ENCODE data around the gene PPP2R3C.
"Not testable (repeated sequence)": the region's sequence is repeated elsewhere in the genome, so short reads cannot be mapped to it uniquely, and the experiment has no call there.

The PPP2R3C gene

GRCh38 chr14:35113308-35113950 lies 8.4 kb downstream of the PPP2R3C start:
- no peak for DNase-seq (ENCODE audit: extremely low read depth, low read depth)
- TF ChIP-seq, protein P1, sequence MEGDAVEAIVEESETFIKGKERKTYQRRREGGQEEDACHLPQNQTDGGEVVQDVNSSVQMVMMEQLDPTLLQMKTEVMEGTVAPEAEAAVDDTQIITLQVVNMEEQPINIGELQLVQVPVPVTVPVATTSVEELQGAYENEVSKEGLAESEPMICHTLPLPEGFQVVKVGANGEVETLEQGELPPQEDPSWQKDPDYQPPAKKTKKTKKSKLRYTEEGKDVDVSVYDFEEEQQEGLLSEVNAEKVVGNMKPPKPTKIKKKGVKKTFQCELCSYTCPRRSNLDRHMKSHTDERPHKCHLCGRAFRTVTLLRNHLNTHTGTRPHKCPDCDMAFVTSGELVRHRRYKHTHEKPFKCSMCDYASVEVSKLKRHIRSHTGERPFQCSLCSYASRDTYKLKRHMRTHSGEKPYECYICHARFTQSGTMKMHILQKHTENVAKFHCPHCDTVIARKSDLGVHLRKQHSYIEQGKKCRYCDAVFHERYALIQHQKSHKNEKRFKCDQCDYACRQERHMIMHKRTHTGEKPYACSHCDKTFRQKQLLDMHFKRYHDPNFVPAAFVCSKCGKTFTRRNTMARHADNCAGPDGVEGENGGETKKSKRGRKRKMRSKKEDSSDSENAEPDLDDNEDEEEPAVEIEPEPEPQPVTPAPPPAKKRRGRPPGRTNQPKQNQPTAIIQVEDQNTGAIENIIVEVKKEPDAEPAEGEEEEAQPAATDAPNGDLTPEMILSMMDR (IDR thresholded peaks at IDR 0.05; ENCODE audit: low read depth, low read length): no peak

DNA sequence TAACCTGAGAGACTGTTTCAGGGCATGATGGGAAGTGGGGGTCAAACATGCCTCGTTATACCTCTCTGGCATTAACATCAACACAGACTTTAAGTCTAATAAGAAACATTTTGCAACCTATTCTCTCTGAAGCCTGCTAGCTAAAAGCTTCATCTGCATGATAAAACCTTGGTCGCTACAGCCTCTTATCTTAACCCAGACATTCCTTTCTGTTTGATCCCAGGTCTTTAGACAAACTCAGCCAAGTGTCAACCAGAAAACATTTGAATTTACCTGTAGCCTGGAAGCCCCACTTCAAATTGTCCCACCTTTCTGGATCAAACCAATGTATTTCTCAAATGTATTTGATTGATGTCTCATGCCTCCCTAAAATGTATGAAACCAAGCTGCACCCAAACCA lies 9.1 kb downstream of the PPP2R3C start:
- no peak for DNase-seq (ENCODE audit: extremely low read depth, low read depth)
- TF ChIP-seq, protein P1 (IDR thresholded peaks at IDR 0.05; ENCODE audit: low read depth, low read length): no peak

- TF ChIP-seq, protein P1 (IDR thresholded peaks at IDR 0.05; ENCODE audit: low read depth, low read length): no peak
- no peak for DNase-seq (ENCODE audit: extremely low read depth, low read depth)
Observed at GRCh38 chr14:35107866-35108265, 13.9 kb downstream of the PPP2R3C start.

DNA sequence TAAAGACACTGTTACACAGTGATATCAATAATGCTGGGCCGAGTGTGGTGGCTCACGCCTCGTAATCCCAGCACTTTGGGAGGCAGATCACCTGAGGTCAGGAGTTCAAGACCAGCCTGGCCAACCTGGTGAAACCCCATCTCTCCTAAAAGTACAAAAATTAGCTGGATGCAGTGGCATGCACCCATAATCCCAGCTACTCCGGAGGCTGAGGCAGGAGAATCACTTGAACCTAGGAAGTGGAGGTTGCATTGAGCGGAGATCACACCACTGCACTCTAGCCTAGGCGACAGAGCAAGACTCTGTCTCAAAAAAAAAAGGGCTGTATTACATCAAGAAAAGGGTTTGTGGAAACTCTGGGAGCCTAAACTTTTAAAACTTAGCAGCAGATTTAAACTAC lies 27.1 kb downstream of the PPP2R3C start:
- not testable (repeated sequence) for DNase-seq (ENCODE audit: extremely low read depth, low read depth)

- TF ChIP-seq, protein P1 (IDR thresholded peaks at IDR 0.05; ENCODE audit: low read depth, low read length): no peak
Observed at GRCh38 chr14:35088514-35088913, 33.3 kb downstream of the PPP2R3C start.

DNA sequence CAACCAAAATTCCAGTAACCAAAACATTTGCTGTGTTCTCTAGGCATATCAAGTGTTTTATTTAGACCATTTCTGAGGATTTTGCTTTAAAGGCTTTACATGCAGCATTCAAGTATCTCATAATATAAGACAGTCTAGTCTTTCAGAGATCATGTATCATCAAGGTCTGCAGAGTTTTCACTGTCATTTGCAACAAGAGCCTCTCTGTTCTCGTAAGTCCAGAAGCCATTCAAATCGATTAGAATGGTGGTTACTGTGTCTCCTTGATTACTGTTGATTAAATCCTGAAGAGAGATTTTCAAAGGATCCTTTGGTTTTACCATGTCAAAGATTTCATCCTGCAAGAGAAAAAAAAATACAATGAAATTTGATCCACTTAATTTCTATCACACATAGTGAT lies 36.3 kb downstream of the PPP2R3C start:
- TF ChIP-seq, protein P1 (IDR thresholded peaks at IDR 0.05; ENCODE audit: low read depth, low read length): no peak
- DNase-seq (ENCODE audit: extremely low read depth, low read depth): no peak

More at GRCh38 chr14:35088514-35088913, 33.3 kb downstream of the PPP2R3C start:
- no peak for DNase-seq (ENCODE audit: extremely low read depth, low read depth)

DNA sequence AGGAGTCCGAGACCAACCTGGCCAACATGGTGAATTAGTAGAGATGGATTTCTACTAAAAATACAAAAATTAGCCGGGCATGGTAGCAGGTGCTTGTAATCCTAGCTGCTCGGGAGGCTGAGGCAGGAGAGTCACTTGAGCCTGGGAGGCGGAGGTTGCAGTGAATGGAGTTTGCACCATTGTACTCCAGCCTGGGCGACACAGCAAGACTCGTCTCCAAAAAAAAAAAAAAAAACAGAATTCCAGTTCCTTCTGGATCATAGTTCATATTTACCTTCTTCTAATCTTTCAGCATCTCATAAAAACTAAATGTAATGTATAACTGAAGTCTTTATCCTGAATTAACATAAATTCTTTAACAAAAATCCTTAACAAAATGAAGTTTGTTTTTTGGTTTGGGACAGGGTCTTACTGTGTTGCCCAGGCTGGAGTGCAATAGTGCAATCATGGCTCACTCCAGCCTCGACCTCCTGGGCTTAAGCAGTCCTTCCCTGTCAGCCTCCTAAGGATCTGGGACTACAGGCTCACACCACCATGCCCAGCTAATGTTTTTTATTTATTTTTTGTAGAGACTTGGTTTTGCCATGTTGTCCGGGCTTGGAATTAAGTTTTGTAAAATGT lies 38.1 kb downstream of the PPP2R3C start:
- DNase-seq (ENCODE audit: extremely low read depth, low read depth): no peak
- TF ChIP-seq, protein P1 (IDR thresholded peaks at IDR 0.05; ENCODE audit: low read depth, low read length): no peak

- DNase-seq (ENCODE audit: extremely low read depth, low read depth): no peak
- TF ChIP-seq, protein P1 (IDR thresholded peaks at IDR 0.05; ENCODE audit: low read depth, low read length): no peak
Observed at GRCh38 chr14:35079742-35080141, 42.0 kb downstream of the PPP2R3C start.

Measured in AG09319 (cell line).